ENCODE results near the gene WDR27. TPM values are rescaled to one million over a fixed set of nuclear protein-coding genes. Genes with fewer than 3 reads are reported as not detected.
A peak's percentile ranks its signal among the peaks of the same experiment; 100 is the strongest.

Gene WDR27
- total and polyA plus RNA-seq, 10 donors, result 17.6 to 69.5 (median 45.7) TPM

- no peaks in the 10 kb centered on the region for H3K27me3 ChIP-seq (replicated peaks in 1 of 7)
- intact Hi-C loops (cut with DNase I; ENCODE audit: low total_unique reads), result no loop called here
- 96 to 99% (median 98%) methylated on average over 27 of the region's 27 CpGs for WGBS, 5 donors
- no peak for TF ChIP-seq CTCF (IDR thresholded peaks at IDR 0.05 in 8 of 11, conservative IDR thresholded peaks at IDR 0.05 in 3 of 11)
- no peak for TF ChIP-seq POLR2AphosphoS5 (IDR thresholded peaks at IDR 0.05)
- TF ChIP-seq POLR2A (IDR thresholded peaks at IDR 0.05), result no peak
- no peak overlapping the region for H3K4me3 ChIP-seq
- H3K36me3 ChIP-seq, result peaks cover 4 to 78% (median 29%) of the 10 kb centered on the region in 6 donors
- peaks cover 0 to 17% (median 10%) of the 10 kb centered on the region in 6 donors for H3K4me1 ChIP-seq
- H3K9me3 ChIP-seq, result no peaks in the 10 kb centered on the region
- no peak overlapping the region for H3K27ac ChIP-seq
- DNase-seq, result no peak
These were observed 34.1 kb downstream of the WDR27 start for GRCh38 chr6:169667716-169668115.

GRCh38 chr6:169666441-169666840 is 35.4 kb downstream of the WDR27 start:
- 94 to 98% (median 96%) methylated on average over 12 to 18 of the region's 18 CpGs for WGBS, 5 donors
- intact Hi-C loops (cut with DNase I; ENCODE audit: low total_unique reads), result no loop called here
- Histone ChIP-seq H3K9me3 (no peaks in the 10 kb centered on the region), H3K4me3 (no peak overlapping the region), H3K4me1 (peaks cover 0 to 17% (median 10%) of the 10 kb centered on the region in 6 donors), H3K36me3 (peaks cover 4 to 83% (median 34%) of the 10 kb centered on the region in 6 donors), H3K27ac (no peak overlapping the region), H3K27me3 (replicated peaks in 1 of 7) (no peaks in the 10 kb centered on the region)
- TF ChIP-seq POLR2A (IDR thresholded peaks at IDR 0.05) (no peak), POLR2AphosphoS5 (IDR thresholded peaks at IDR 0.05) (peak in 1 of 3 donors; percentile 8), CTCF (IDR thresholded peaks at IDR 0.05 in 8 of 11, conservative IDR thresholded peaks at IDR 0.05 in 3 of 11) (no peak)
- DNase-seq, result no peak

DNA sequence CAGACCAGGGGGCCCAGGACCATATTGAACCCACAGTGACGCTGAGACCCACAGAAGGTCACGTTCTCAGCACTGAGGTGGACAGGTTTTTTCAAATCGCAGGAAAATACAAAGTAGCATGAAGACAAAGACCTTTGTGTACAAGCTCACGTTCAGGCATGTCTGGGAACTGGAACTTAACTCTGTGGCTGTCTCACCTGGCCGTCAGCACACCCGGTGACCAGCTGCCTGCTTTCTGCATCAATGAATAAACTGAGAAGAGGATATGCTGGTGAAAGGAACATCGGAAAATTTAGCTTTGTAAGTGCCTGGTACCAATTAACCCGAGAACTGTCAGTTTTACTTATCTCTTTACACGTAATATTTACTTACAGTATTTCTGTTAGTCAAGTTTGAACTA is 36.5 kb downstream of the WDR27 start:
- 90 to 96% (median 95%) methylated on average over 9 of the region's 9 CpGs for WGBS, 5 donors
- Histone ChIP-seq H3K4me1 (peaks cover 0 to 14% (median 8%) of the 10 kb centered on the region in 6 donors), H3K4me3 (no peak overlapping the region), H3K9me3 (no peaks in the 10 kb centered on the region), H3K27me3 (replicated peaks in 1 of 7) (no peaks in the 10 kb centered on the region), H3K27ac (no peak overlapping the region), H3K36me3 (peaks cover 4 to 81% (median 35%) of the 10 kb centered on the region in 6 donors)
- no peak for DNase-seq
- TF ChIP-seq POLR2AphosphoS5 (IDR thresholded peaks at IDR 0.05) (no peak), CTCF (IDR thresholded peaks at IDR 0.05 in 8 of 11, conservative IDR thresholded peaks at IDR 0.05 in 3 of 11) (no peak), POLR2A (IDR thresholded peaks at IDR 0.05) (no peak)
- intact Hi-C loops (cut with DNase I; ENCODE audit: low total_unique reads), result no loop called here

- no peak for DNase-seq
These were observed 37.6 kb downstream of the WDR27 start for GRCh38 chr6:169664227-169664626.

More at GRCh38 chr6:169664227-169664626, 37.6 kb downstream of the WDR27 start:
- TF ChIP-seq CTCF (IDR thresholded peaks at IDR 0.05 in 8 of 11, conservative IDR thresholded peaks at IDR 0.05 in 3 of 11), result no peak
- TF ChIP-seq POLR2A (IDR thresholded peaks at IDR 0.05), result no peak
- no peak for TF ChIP-seq POLR2AphosphoS5 (IDR thresholded peaks at IDR 0.05)
- Histone ChIP-seq H3K4me3 (no peak overlapping the region), H3K27ac (no peak overlapping the region), H3K9me3 (no peaks in the 10 kb centered on the region), H3K36me3 (peaks cover 4 to 89% (median 35%) of the 10 kb centered on the region in 6 donors), H3K27me3 (replicated peaks in 1 of 7) (no peaks in the 10 kb centered on the region), H3K4me1 (peaks cover 0 to 3% (median under 1%) of the 10 kb centered on the region in 6 donors)
- 91 to 98% (median 96%) methylated on average over 14 of the region's 14 CpGs for WGBS, 5 donors
- intact Hi-C loops (cut with DNase I; ENCODE audit: low total_unique reads), result no loop called here

Data from spleen (tissue), 11 donors.